Raji (cell line): ENCODE measurements around the gene ABCA3.

ENCODE experiments used
- POLR2A ChIP-seq: IDR thresholded peaks from 2 replicates; pipeline ENCODE4 v1.6.1; 2011; ENCODE audit warnings: low read depth, low read length, control low read depth; ENCODE audit not compliant: insufficient read depth

The ABCA3 gene

GRCh38 chr16:2278956-2279800, 61.4 kb downstream of the ABCA3 start:
- no peak for TF ChIP-seq POLR2A

- TF ChIP-seq POLR2A = no peak
Measured at GRCh38 chr16:2278272-2278608, 62.3 kb downstream of the ABCA3 start.

GRCh38 chr16:2277466-2278271, 62.9 kb downstream of the ABCA3 start:
- no peak for TF ChIP-seq POLR2A

- TF ChIP-seq POLR2A = no peak
Measured at GRCh38 chr16:2276368-2277195, 63.9 kb downstream of the ABCA3 start.

GRCh38 chr16:2275476-2276367, 64.8 kb downstream of the ABCA3 start:
- TF ChIP-seq POLR2A = 0 out of 2 replicates have a peak, but pooled peaks have one; percentile 23

- TF ChIP-seq POLR2A = no peak
Measured at GRCh38 chr16:2273931-2274330, 66.6 kb downstream of the ABCA3 start.

GRCh38 chr16:2273484-2273883, 67.0 kb downstream of the ABCA3 start:
- TF ChIP-seq POLR2A = no peak

GRCh38 chr16:2271848-2272461, 68.6 kb downstream of the ABCA3 start:
- TF ChIP-seq POLR2A = no peak

- peak; percentile 30; the same call in 1 of the 2 replicates for TF ChIP-seq POLR2A
Measured at GRCh38 chr16:2270588-2271470, 69.7 kb downstream of the ABCA3 start.

GRCh38 chr16:2270070-2270462, 70.5 kb downstream of the ABCA3 start:
- no peak for TF ChIP-seq POLR2A

GRCh38 chr16:2267913-2268666, 72.4 kb downstream of the ABCA3 start, which contains the start of gene RNPS1:
TSS of gene RNPS1 (minus strand) at chr16:2268126. CDS start at chr16:2264643, 3,483 bp downstream.
- TF ChIP-seq POLR2A = peak; percentile 89

- TF ChIP-seq POLR2A = no peak
Measured at GRCh38 chr16:2260250-2260649, 80.3 kb downstream of the ABCA3 start.

- TF ChIP-seq POLR2A = no peak
Measured at GRCh38 chr16:2257726-2258125, 82.8 kb downstream of the ABCA3 start.
